Dendritic cell treated with granulocyte-macrophage colony-stimulating factor and Interleukin-4, amounts not matched to agents 40 ng/mL and 50 ng/mL, for 4 days (primary cell): ENCODE results near the gene MBD3L2B.

Experiments used
- H3K27ac Mint-ChIP-seq: one replicate; pipeline ENCODE4 v1.8.0; 2022; ENCODE audit warnings: mild to moderate bottlenecking, mixed read lengths
- H3K27me3 Mint-ChIP-seq: one replicate; pipeline ENCODE4 v1.8.0; 2022; ENCODE audit warnings: mild to moderate bottlenecking, mixed read lengths
- H3K36me3 Mint-ChIP-seq: one replicate; pipeline ENCODE4 v1.8.0; 2022; ENCODE audit warnings: low read depth, mixed read lengths
- H3K4me1 Mint-ChIP-seq: one replicate; pipeline ENCODE4 v1.8.0; 2022; ENCODE audit warnings: low read depth, mixed read lengths
- H3K4me3 Mint-ChIP-seq: one replicate; pipeline ENCODE4 v1.8.0; 2022; ENCODE audit warnings: mild to moderate bottlenecking, moderate library complexity, mixed read lengths
- H3K9me3 Mint-ChIP-seq: one replicate; pipeline ENCODE4 v1.8.0; 2022; ENCODE audit warnings: mixed read lengths
- intact Hi-C: fragments of 100-400 bp; cut with micrococcal nuclease; formaldehyde crosslinking; loops from one replicate; pipeline ENCODE4 v1.15.0; 2022

MBD3L2B gene

GRCh38 chr19:6999933-7000332 lies 21.3 kb downstream of the MBD3L2B start:
- no peak overlapping the region for H3K4me3 Mint-ChIP-seq
- peaks cover 9% of the 10 kb centered on the region for H3K36me3 Mint-ChIP-seq
- peak overlapping the region; percentile 91 for H3K27ac Mint-ChIP-seq
- H3K9me3 Mint-ChIP-seq = peaks cover 9% of the 10 kb centered on the region
- intact Hi-C loops = no loop called here
- no peaks in the 10 kb centered on the region for H3K27me3 Mint-ChIP-seq
- peaks cover 53% of the 10 kb centered on the region for H3K4me1 Mint-ChIP-seq

GRCh38 chr19:6997679-6998445 lies 23.4 kb downstream of the MBD3L2B start:
- H3K4me3 Mint-ChIP-seq = peak overlapping the region; percentile 70
- H3K27me3 Mint-ChIP-seq = no peaks in the 10 kb centered on the region
- H3K9me3 Mint-ChIP-seq = peaks cover 13% of the 10 kb centered on the region
- H3K36me3 Mint-ChIP-seq = peaks cover 13% of the 10 kb centered on the region
- peaks cover 60% of the 10 kb centered on the region for H3K4me1 Mint-ChIP-seq
- H3K27ac Mint-ChIP-seq = peak overlapping the region; percentile 74
- intact Hi-C loops = no loop called here

DNA sequence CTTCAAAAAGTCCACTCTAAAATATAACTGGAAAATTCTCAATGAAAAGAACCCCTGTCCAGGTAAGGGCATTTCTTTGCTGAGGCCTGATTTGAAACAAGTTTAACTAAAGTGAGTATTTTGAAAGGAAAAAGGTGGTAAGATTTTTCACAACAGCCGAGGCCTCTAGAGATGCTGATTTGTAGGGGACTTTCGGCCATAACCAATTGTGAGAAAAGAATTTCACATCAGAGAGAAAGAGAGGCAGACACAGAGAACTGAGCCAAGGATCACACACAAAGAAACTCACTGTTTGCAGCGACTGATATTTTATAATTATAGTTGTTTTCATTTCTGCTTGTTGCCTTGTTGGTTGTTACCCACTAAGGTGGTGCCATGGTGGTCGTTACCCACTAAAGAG lies 24.4 kb downstream of the MBD3L2B start:
- no peaks in the 10 kb centered on the region for H3K27me3 Mint-ChIP-seq
- H3K36me3 Mint-ChIP-seq = peaks cover 13% of the 10 kb centered on the region
- peak overlapping the region; percentile 70 for H3K4me3 Mint-ChIP-seq
- intact Hi-C loops = no loop called here
- peaks cover 13% of the 10 kb centered on the region for H3K9me3 Mint-ChIP-seq
- H3K4me1 Mint-ChIP-seq = peaks cover 60% of the 10 kb centered on the region
- H3K27ac Mint-ChIP-seq = peak overlapping the region; percentile 74

GRCh38 chr19:6995054-6995453 lies 26.2 kb downstream of the MBD3L2B start:
- no peaks in the 10 kb centered on the region for H3K27me3 Mint-ChIP-seq
- peaks cover 19% of the 10 kb centered on the region for H3K36me3 Mint-ChIP-seq
- H3K4me3 Mint-ChIP-seq = no peak overlapping the region
- intact Hi-C loops = no loop called here
- H3K4me1 Mint-ChIP-seq = peaks cover 58% of the 10 kb centered on the region
- peaks cover 13% of the 10 kb centered on the region for H3K9me3 Mint-ChIP-seq
- H3K27ac Mint-ChIP-seq = no peak overlapping the region

DNA sequence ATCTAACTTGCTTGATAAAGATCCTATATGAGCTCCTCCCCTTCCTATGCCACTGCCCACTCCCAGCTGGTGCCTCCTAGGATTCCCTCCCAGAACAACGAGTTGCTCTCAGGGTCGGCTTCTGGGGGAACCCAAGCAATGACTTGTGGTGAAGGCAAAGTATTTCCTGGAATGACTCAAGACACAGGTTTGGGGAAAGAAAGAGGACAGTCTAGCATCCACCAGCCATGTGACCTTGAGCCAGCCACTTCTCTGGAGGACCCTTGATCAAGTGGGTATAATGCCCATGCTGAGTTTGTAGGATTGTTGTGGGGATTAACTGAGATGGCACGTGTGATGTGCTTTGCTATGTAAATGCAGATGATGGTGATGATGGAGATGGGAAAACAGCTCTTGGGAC lies 33.0 kb downstream of the MBD3L2B start:
- Mint-ChIP-seq H3K27me3 (no peaks in the 10 kb centered on the region), H3K27ac (peak overlapping the region; percentile 71), H3K4me1 (peaks cover 28% of the 10 kb centered on the region), H3K36me3 (peaks cover 51% of the 10 kb centered on the region), H3K4me3 (no peak overlapping the region), H3K9me3 (peaks cover 33% of the 10 kb centered on the region)
- intact Hi-C loops = no loop called here

DNA sequence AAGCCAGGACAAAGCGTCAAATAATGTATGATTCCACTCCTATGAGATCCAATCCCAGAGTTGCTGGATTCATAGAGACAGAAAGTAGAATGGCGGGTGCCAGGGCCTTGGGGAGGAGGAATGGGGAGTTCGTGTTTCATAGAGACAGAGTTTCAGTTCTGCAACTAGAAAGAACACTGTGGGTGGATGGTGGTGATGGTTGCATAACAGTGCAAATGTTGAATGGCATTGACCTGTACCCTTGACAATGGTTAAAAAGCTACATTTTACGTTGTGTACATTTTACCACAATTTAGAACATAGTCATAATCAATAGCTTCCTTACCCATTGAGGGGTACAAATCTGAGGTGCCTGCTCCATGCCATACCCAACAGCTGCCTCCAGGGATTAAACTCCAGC lies 33.4 kb downstream of the MBD3L2B start:
- Mint-ChIP-seq H3K36me3 (peaks cover 55% of the 10 kb centered on the region), H3K9me3 (peaks cover 37% of the 10 kb centered on the region), H3K27me3 (no peaks in the 10 kb centered on the region), H3K4me3 (no peak overlapping the region), H3K27ac (peak overlapping the region; percentile 71), H3K4me1 (peaks cover 26% of the 10 kb centered on the region)
- intact Hi-C loops = no loop called here

DNA sequence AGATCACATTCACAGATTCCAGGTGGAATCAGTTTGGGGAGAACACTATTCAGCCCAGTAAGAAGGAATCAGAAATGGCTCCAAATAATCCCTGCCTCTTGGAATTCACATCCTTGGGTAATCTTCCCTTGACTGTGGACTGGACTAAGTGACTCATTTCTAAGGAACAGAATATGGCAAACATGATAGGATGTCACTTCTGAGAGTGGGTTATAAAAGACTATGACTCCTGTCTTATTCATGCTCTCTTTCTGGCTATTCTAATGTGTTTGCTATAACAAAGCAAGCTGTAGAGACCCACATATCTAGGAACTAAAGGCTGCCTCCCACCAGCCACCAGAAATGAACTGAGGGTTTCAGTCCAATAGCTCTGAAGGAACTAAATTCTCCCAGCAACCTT lies 37.8 kb downstream of the MBD3L2B start:
- peaks cover 39% of the 10 kb centered on the region for H3K9me3 Mint-ChIP-seq
- intact Hi-C loops = no loop called here
- peaks cover 7% of the 10 kb centered on the region for H3K4me1 Mint-ChIP-seq

DNA sequence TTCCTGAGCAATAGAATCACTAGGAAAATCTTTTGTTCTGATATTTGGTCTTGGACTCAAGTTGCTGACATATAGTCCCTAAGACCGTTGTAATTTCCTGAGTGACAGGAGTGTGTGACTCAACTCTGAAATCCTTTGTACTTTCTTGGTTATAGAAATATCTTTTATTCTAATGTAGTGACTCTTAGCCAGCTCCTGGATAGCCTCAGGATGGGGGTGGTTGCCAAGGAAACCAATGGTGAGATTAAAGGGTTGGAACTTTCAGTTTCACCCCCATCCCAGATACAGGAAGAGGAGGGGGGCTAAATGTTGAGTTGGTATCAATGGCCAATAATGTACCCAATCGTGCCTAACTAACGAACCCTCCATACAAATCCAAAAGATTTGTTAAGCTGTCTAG lies 41.8 kb downstream of the MBD3L2B start:
- Mint-ChIP-seq H3K9me3 (peaks cover 33% of the 10 kb centered on the region), H3K27me3 (peaks cover 2% of the 10 kb centered on the region), H3K4me3 (no peak overlapping the region), H3K4me1 (peaks cover 1% of the 10 kb centered on the region), H3K36me3 (peaks cover 94% of the 10 kb centered on the region), H3K27ac (no peak overlapping the region)
- intact Hi-C loops = no loop called here

More for the DNA sequence above, 37.8 kb downstream of the MBD3L2B start:
- Mint-ChIP-seq H3K4me3 (no peak overlapping the region), H3K27ac (no peak overlapping the region), H3K36me3 (peaks cover 83% of the 10 kb centered on the region), H3K27me3 (peaks cover 2% of the 10 kb centered on the region)

DNA sequence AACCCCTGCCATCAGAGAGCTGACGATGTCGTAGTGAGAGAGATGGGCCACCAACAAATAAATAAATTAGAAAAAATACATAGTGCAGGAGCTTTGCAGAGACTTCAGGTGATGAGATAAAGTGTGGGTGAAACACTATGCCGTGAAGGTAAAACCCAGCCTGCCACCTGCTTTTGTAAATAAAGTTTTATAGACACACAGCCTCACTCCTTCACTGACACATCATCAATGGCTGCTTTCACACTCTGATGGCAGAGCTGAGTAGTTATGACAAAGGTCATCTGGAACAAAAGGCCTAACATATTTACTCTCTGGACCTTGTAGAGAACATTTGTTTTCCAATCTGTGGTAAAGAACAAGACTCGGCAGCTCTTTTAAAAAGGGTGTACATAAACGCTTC lies 45.0 kb downstream of the MBD3L2B start:
- no peak overlapping the region for H3K4me3 Mint-ChIP-seq
- peaks cover 94% of the 10 kb centered on the region for H3K36me3 Mint-ChIP-seq
- peaks cover 18% of the 10 kb centered on the region for H3K9me3 Mint-ChIP-seq
- no peaks in the 10 kb centered on the region for H3K27me3 Mint-ChIP-seq
- intact Hi-C loops = no loop called here
- no peak overlapping the region for H3K27ac Mint-ChIP-seq
- H3K4me1 Mint-ChIP-seq = peaks cover 10% of the 10 kb centered on the region

DNA sequence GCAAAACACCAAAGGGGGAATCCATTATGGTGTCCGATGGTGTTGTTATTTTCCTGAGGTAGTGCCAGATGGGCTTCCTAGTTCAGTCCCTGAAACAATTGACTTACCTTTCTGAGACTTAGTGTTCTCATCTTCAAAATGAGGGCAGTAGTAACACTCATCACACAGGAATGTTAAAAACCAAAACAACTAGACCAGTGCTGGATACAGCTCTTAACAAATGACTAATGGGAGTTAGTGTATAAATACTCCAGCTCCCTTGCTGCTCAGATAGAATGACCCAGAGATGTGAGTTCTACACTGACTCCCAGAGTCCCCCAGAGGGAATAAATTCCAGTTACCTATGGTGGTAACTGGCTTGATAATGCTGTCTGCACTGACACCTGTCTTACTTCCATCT lies 49.9 kb downstream of the MBD3L2B start:
- Mint-ChIP-seq H3K36me3 (peaks cover 73% of the 10 kb centered on the region), H3K4me1 (peaks cover 37% of the 10 kb centered on the region), H3K9me3 (peaks cover 8% of the 10 kb centered on the region), H3K4me3 (no peak overlapping the region), H3K27me3 (no peaks in the 10 kb centered on the region), H3K27ac (peak overlapping the region; percentile 76)
- intact Hi-C loops = no loop called here

DNA sequence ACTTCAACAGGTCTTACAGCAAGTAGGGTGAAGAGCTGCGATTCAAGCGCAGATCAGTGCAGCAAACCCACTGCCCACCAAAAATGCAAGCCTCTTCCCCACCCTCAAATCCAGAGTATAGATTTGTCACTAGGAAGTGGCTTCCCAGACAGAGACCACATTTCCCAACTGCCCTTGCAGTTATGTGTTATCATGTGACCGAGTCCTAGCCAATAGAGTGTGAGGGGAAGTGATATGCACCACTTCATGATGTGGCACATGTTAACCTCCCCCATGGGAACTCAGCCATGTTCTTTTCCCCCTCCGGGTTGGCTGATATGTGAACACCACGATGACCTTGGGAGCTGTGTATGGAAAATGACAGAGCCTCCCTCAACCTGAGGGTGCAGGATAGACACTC lies 50.8 kb downstream of the MBD3L2B start:
- intact Hi-C loops = no loop called here
- H3K4me3 Mint-ChIP-seq = no peak overlapping the region
- peak overlapping the region; percentile 76 for H3K27ac Mint-ChIP-seq
- H3K4me1 Mint-ChIP-seq = peaks cover 37% of the 10 kb centered on the region
- H3K9me3 Mint-ChIP-seq = peaks cover 8% of the 10 kb centered on the region
- no peaks in the 10 kb centered on the region for H3K27me3 Mint-ChIP-seq
- H3K36me3 Mint-ChIP-seq = peaks cover 64% of the 10 kb centered on the region

- peaks cover 60% of the 10 kb centered on the region for H3K36me3 Mint-ChIP-seq
- H3K4me1 Mint-ChIP-seq = peaks cover 37% of the 10 kb centered on the region
- no peak overlapping the region for H3K4me3 Mint-ChIP-seq
- H3K9me3 Mint-ChIP-seq = peaks cover 8% of the 10 kb centered on the region
- no peaks in the 10 kb centered on the region for H3K27me3 Mint-ChIP-seq
- intact Hi-C loops = no loop called here
- H3K27ac Mint-ChIP-seq = peak overlapping the region; percentile 76
Observed at GRCh38 chr19:6970021-6970420, 51.2 kb downstream of the MBD3L2B start.

GRCh38 chr19:6969490-6969889 lies 51.7 kb downstream of the MBD3L2B start:
- intact Hi-C loops = no loop called here
- Mint-ChIP-seq H3K36me3 (peaks cover 59% of the 10 kb centered on the region), H3K4me1 (peaks cover 37% of the 10 kb centered on the region), H3K9me3 (peaks cover 8% of the 10 kb centered on the region), H3K4me3 (no peak overlapping the region), H3K27me3 (no peaks in the 10 kb centered on the region), H3K27ac (peak overlapping the region; percentile 76)
